Mesenchymal stem cell (in vitro differentiated cells and primary cell): ENCODE data around the gene FCHSD2.
A peak's percentile ranks its signal among the peaks of the same experiment; 100 is the strongest.
"Not testable (repeated sequence)": the region's sequence is repeated elsewhere in the genome, so short reads cannot be mapped to it uniquely, and the experiment has no call there.

Experiments used
- DNase-seq: peaks from one replicate; pipeline ENCODE4 v3.0.0-alpha.2; 2013
- H2AFZ ChIP-seq: one replicate; pipeline ENCODE4 v1.6.1; 2013; ENCODE audit warnings: low read depth, mild to moderate bottlenecking, control low read depth, inconsistent platforms, low read length, moderate library complexity
- H2AK5ac ChIP-seq: 2 replicates; pipeline ENCODE4 v1.6.1; 2013; ENCODE audit warnings: low read length, moderate library complexity, mild to moderate bottlenecking, inconsistent platforms; ENCODE audit not compliant: severe bottlenecking
- H2BK120ac ChIP-seq: one replicate; pipeline ENCODE4 v1.6.1; 2013; ENCODE audit warnings: low read depth, mild to moderate bottlenecking, inconsistent platforms, low read length, moderate library complexity
- H2BK12ac ChIP-seq, 2 experiments: one replicate each; pipeline ENCODE4 v1.6.1; 2013; ENCODE audit warnings: inconsistent platforms in 2 of 2, low read length in 2 of 2, mild to moderate bottlenecking in 2 of 2, moderate library complexity in 2 of 2, control low read depth in 1 of 2
- H2BK15ac ChIP-seq: one replicate; pipeline ENCODE4 v1.6.1; 2013; ENCODE audit warnings: mild to moderate bottlenecking, low read depth, inconsistent platforms; ENCODE audit not compliant: poor library complexity, severe bottlenecking
- H2BK5ac ChIP-seq: 2 replicates; pipeline ENCODE4 v1.6.1; 2013; ENCODE audit warnings: low read depth, mild to moderate bottlenecking, low read length, control low read depth, inconsistent platforms; ENCODE audit not compliant: poor library complexity, severe bottlenecking
- H3K14ac ChIP-seq, 2 experiments: one replicate each; pipeline ENCODE4 v1.6.1; 2013; ENCODE audit warnings: inconsistent platforms in 2 of 2, low read length in 2 of 2, control low read depth in 1 of 2, mild to moderate bottlenecking in 1 of 2, moderate library complexity in 1 of 2
- H3K18ac ChIP-seq, 2 experiments: one replicate each; pipeline ENCODE4 v1.6.1; 2013; ENCODE audit warnings: inconsistent platforms in 2 of 2, low read length in 2 of 2, control low read depth in 1 of 2, low read depth in 1 of 2, mild to moderate bottlenecking in 1 of 2
- H3K23ac ChIP-seq, 2 experiments: one replicate each; pipeline ENCODE4 v1.6.1; 2013; ENCODE audit warnings: inconsistent platforms in 2 of 2, low read length in 2 of 2, mild to moderate bottlenecking in 2 of 2, moderate library complexity in 2 of 2, control low read depth in 1 of 2
- H3K27ac ChIP-seq: 2 replicates; pipeline ENCODE4 v1.5.1; 2013; ENCODE audit warnings: mild to moderate bottlenecking, moderate library complexity, low read length, control low read depth, inconsistent platforms; ENCODE audit not compliant: poor library complexity, severe bottlenecking
- H3K27me3 ChIP-seq, 2 experiments: 2 replicates each; pipeline versions ENCODE4 v1.6.1 to v1.7.0; 2013; ENCODE audit warnings: low read length in 2 of 2, mild to moderate bottlenecking in 2 of 2, moderate library complexity in 2 of 2, control low read depth in 1 of 2, inconsistent platforms in 1 of 2; ENCODE audit not compliant: control insufficient read depth in 1 of 2, insufficient read depth in 1 of 2
- H3K36me3 ChIP-seq, 2 experiments: 2 replicates each; pipeline versions ENCODE4 v1.6.1 to v1.7.0; 2013; ENCODE audit warnings: low read length in 2 of 2, control low read depth in 1 of 2, inconsistent platforms in 1 of 2, low read depth in 1 of 2, mild to moderate bottlenecking in 1 of 2; ENCODE audit not compliant: insufficient read depth in 2 of 2, control insufficient read depth in 1 of 2
- H3K4ac ChIP-seq, 2 experiments: one replicate each; pipeline ENCODE4 v1.6.1; 2013; ENCODE audit warnings: inconsistent platforms in 2 of 2, low read length in 2 of 2, mild to moderate bottlenecking in 2 of 2, moderate library complexity in 2 of 2, control low read depth in 1 of 2, low read depth in 1 of 2
- H3K4me1 ChIP-seq: 2 replicates; pipeline ENCODE4 v1.6.1; 2013; ENCODE audit warnings: low read depth, low read length, control low read depth; ENCODE audit not compliant: control insufficient read depth, insufficient read depth
- H3K4me2 ChIP-seq: 2 replicates; pipeline ENCODE4 v1.6.1; 2013; ENCODE audit warnings: low read length, mild to moderate bottlenecking, inconsistent platforms; ENCODE audit not compliant: poor library complexity, severe bottlenecking
- H3K4me3 ChIP-seq, 2 experiments: 2 replicates each; pipeline versions ENCODE4 v1.5.1 to v1.7.0; 2013; ENCODE audit warnings: low read length in 2 of 2, mild to moderate bottlenecking in 2 of 2, control low read depth in 1 of 2, low read depth in 1 of 2; ENCODE audit not compliant: insufficient read depth in 1 of 2
- H3K79me1 ChIP-seq: replicated peaks from 2 replicates; pipeline ENCODE4 v1.6.1; 2013; ENCODE audit warnings: mild to moderate bottlenecking, control low read depth, low read length, inconsistent platforms; ENCODE audit not compliant: poor library complexity, severe bottlenecking
- H3K9ac ChIP-seq: 2 replicates; pipeline ENCODE4 v1.7.0; 2013; ENCODE audit warnings: mild to moderate bottlenecking, low read length, moderate library complexity
- H3K9me3 ChIP-seq: 2 replicates; pipeline ENCODE4 v1.7.0; 2013; ENCODE audit warnings: mild to moderate bottlenecking, low read length; ENCODE audit not compliant: control insufficient read depth
- H4K8ac ChIP-seq: one replicate; pipeline ENCODE4 v1.6.1; 2013; ENCODE audit warnings: inconsistent platforms, mild to moderate bottlenecking, low read length, moderate library complexity
- H4K91ac ChIP-seq: one replicate; pipeline ENCODE4 v1.6.1; 2013; ENCODE audit warnings: mild to moderate bottlenecking, low read length, inconsistent platforms
- WGBS: methylation state at CpG from one replicate; pipeline ENCODE4 v1.1.7; 2013; ENCODE audit warnings: mixed read lengths; 5-methylcytosine and 5-hydroxymethylcytosine counted together

FCHSD2 gene

DNA sequence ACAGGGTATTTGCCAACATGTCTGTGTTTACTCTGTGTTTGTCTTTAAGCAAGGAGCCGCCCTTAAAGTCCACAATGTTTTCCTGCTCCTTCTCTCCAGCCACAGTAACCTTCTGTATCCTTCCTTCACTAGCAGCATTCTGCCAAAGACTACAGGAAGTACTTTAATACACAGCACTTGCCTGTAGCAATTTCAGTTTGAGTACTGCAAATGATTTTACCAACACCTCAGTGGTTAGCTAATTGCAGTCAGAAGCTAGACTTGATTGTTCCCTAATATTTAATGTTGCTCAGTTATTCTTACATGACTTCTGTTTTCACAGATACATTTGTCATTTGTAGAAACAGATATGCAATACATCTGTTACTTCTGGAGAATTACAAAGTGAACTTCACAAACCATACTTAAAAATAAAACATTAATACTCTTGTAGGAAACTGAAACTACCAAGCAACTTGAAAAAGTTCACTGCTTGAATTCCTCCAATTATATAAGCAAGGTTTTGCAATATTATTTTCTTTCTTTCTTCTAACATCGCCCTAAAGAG lies 69.1 kb downstream of the FCHSD2 start:
- H2AK5ac ChIP-seq = no peak overlapping the region

DNA sequence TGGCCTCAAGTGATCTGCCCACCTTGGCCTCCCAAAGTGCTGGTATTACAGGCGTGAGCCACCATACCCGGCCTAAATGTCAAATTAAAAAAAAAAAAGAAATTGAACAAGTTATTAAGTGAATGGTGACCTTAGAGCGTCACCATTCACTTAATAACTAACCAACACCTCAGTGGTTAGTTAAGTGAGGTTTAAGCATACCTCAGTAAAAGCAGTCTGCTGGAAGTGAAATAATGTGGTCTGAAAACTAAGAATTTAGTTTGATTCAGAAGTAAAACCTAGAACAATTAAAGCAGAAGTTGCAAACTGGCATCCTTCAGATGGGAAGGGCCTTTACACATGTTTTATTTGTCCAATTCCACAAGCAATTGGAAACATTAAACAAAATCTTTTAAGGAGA lies 71.5 kb downstream of the FCHSD2 start:
- Histone ChIP-seq H2BK120ac (no peak overlapping the region), H3K27ac (no peak overlapping the region), H2AK5ac (no peak overlapping the region), H3K4ac (no peak overlapping the region), H2BK15ac (no peak overlapping the region), H2BK12ac (no peak overlapping the region), H3K36me3 (no peaks in the 10 kb centered on the region), H3K79me1 (peaks cover 12% of the 10 kb centered on the region), H3K9me3 (no peaks in the 10 kb centered on the region), H3K27me3 (no peaks in the 10 kb centered on the region), H2BK5ac (no peak overlapping the region), H4K8ac (no peak overlapping the region), H3K23ac (no peak overlapping the region), H4K91ac (no peak overlapping the region), H3K18ac (no peak overlapping the region), H3K9ac (no peak overlapping the region), H3K4me1 (no peaks in the 10 kb centered on the region), H3K4me3 (no peak overlapping the region), H3K14ac (no peak overlapping the region), H2AFZ (no peak overlapping the region), H3K4me2 (no peak overlapping the region)
- no CpG with 5 or more reads among the region's 3 CpGs for WGBS
- DNase-seq = no peak

More for the DNA sequence above, 69.1 kb downstream of the FCHSD2 start:
- Histone ChIP-seq H3K4me3 (peak overlapping the region in 1 of 2 experiments; percentile 30), H3K18ac (no peak overlapping the region), H2BK12ac (no peak overlapping the region), H3K79me1 (peaks cover 10% of the 10 kb centered on the region), H2AFZ (no peak overlapping the region), H3K4me1 (no peaks in the 10 kb centered on the region), H3K23ac (no peak overlapping the region), H3K36me3 (peaks cover 0 to 6% of the 10 kb centered on the region in 2 experiments), H3K27ac (no peak overlapping the region), H4K91ac (no peak overlapping the region), H3K9ac (peak overlapping the region; percentile 60), H3K4me2 (no peak overlapping the region), H3K14ac (no peak overlapping the region), H2BK5ac (no peak overlapping the region), H3K4ac (no peak overlapping the region), H4K8ac (no peak overlapping the region), H2BK15ac (no peak overlapping the region), H3K9me3 (peaks cover 6% of the 10 kb centered on the region), H3K27me3 (no peaks in the 10 kb centered on the region), H2BK120ac (no peak overlapping the region)
- DNase-seq = peak; percentile 41
- 64% methylated on average over 2 of the region's 2 CpGs for WGBS

DNA sequence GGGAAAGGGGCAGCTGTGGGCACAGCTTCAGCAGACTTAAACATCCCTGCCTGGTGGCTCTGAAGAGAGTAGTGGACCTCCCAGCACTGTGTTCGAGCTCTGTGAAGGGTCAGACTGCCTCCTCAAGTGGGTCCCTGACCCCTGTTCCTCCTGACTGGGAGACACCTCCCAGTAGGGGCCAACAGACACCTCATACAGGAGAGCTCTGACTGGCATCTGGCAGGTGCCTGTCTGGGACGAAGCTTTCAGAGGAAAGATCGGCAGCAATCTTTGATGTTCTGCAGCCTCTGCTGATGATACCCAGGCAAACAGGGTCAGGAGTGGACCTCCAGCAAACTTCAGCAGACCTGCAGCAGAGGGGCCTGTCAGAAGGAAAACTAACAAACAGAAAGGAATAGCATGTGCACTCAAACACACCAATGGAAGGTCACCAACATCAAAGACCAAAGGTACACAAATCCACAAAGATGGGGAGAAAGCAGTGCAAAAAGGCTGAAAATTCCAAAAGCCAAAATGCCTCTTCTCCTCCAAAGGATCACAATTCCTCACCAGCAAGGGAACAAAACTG lies 80.2 kb downstream of the FCHSD2 start:
- not testable (repeated sequence) for H2BK15ac ChIP-seq, H2BK120ac ChIP-seq, H2AK5ac ChIP-seq, H3K4me1 ChIP-seq, H3K4me2 ChIP-seq, H2BK12ac ChIP-seq, H3K18ac ChIP-seq, H3K9ac ChIP-seq, H2AFZ ChIP-seq, H3K4ac ChIP-seq, H3K14ac ChIP-seq, H3K9me3 ChIP-seq, H3K23ac ChIP-seq, H2BK5ac ChIP-seq, H3K4me3 ChIP-seq, DNase-seq, H3K27ac ChIP-seq, H3K27me3 ChIP-seq, H4K91ac ChIP-seq
- Histone ChIP-seq H4K8ac (peak overlapping the region; percentile 49), H3K36me3 (peaks cover 0 to 10% of the 10 kb centered on the region in 2 experiments), H3K79me1 (peaks cover 20% of the 10 kb centered on the region)
- WGBS = 92% methylated on average over 3 of the region's 3 CpGs

DNA sequence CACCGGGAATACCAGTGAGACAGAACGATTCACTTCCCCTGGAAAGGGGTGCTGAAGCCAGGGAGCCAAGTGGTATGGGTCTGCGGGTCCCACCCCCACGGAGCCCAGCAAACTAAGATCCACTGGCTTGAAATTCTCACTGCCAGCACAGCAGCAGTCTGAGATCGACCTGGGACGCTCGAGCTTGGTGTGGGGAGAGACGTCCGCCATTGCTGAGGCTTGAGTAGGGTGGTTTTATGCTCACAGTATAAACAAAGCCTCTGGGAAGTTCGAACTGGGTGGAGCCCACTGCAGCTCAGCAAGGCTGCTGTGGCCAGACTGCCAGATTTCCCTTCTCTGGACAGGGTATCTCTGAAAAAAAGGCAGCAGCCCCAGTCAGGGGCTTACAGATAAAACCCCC lies 80.7 kb downstream of the FCHSD2 start:
- H3K27ac ChIP-seq, H2BK120ac ChIP-seq, H3K18ac ChIP-seq, H4K91ac ChIP-seq, H2AFZ ChIP-seq, H2AK5ac ChIP-seq, H3K14ac ChIP-seq, H3K9me3 ChIP-seq, H3K9ac ChIP-seq, H3K4me3 ChIP-seq, H2BK12ac ChIP-seq, H2BK15ac ChIP-seq, H3K4ac ChIP-seq, H3K4me2 ChIP-seq, H2BK5ac ChIP-seq, H3K23ac ChIP-seq, DNase-seq, H3K4me1 ChIP-seq, H3K27me3 ChIP-seq: not testable (repeated sequence)
- peak overlapping the region; percentile 49 for H4K8ac ChIP-seq
- 90% methylated on average over 10 of the region's 10 CpGs for WGBS
- H3K36me3 ChIP-seq = peaks cover 0 to 10% of the 10 kb centered on the region in 2 experiments
- peaks cover 20% of the 10 kb centered on the region for H3K79me1 ChIP-seq
